ENCODE data around the gene LCN9. TPM values are rescaled to one million over a fixed set of nuclear protein-coding genes. Genes with fewer than 3 reads are reported as not detected.

Gene LCN9
- polyA plus RNA-seq, 1 donor (not counting 4 experiments of a cell fraction or from before 2014, with no cell fraction given), result not detected

GRCh38 chr9:135669616-135670285, 6.6 kb downstream of the LCN9 start:
- FAIRE-seq, result no peak

GRCh38 chr9:135670721-135671590, 7.8 kb downstream of the LCN9 start:
- FAIRE-seq (no peak), DNase-seq (ENCODE audit: low read depth, low spot score) (no peak)
- TF ChIP-seq EZH2 (IDR thresholded peaks at IDR 0.05; ENCODE audit: low read length) (no peak), CTCF (optimal IDR thresholded peaks at IDR 0.05 in 1 of 3, IDR thresholded peaks at IDR 0.05 in 1 of 3, conservative IDR thresholded peaks at IDR 0.05 in 1 of 3; ENCODE audit: extremely low read depth in 1 of 3, insufficient read depth in 2 of 3, low read length in 3 of 3) (no peak)
- no peaks in the 10 kb centered on the region for H3K9me3 ChIP-seq (ENCODE audit: control insufficient read depth, low read depth, low read length)
- no peak overlapping the region for H3K4me3 ChIP-seq (ENCODE audit: control insufficient read depth in 2 of 3, extremely low read depth in 1 of 3, insufficient read depth in 2 of 3, low read depth in 1 of 3, low read length in 3 of 3)
- dilution Hi-C loops (cut with MboI; ENCODE audit: extremely low pct_ligation_motif_present, low sequenced_read_pairs), result no loop called here
- H2AFZ ChIP-seq (ENCODE audit: control insufficient read depth, low read length), result no peak overlapping the region
- no peak overlapping the region for H3K27ac ChIP-seq (ENCODE audit: control insufficient read depth, insufficient read depth, low read length)
- no peaks in the 10 kb centered on the region for H3K4me1 ChIP-seq (ENCODE audit: control insufficient read depth, extremely low read depth, insufficient read depth, low read length)
- no peak overlapping the region for H3K4me2 ChIP-seq (ENCODE audit: control insufficient read depth, extremely low read depth, insufficient read depth, low read depth, low read length)
- no peaks in the 10 kb centered on the region for H3K9me1 ChIP-seq (ENCODE audit: control insufficient read depth, extremely low read depth, insufficient read depth, low read length)
- H3K27me3 ChIP-seq (ENCODE audit: control insufficient read depth, extremely low read depth, insufficient read depth, low read length), result no peaks in the 10 kb centered on the region
- no peak overlapping the region for H3K9ac ChIP-seq (ENCODE audit: control insufficient read depth, extremely low read depth, insufficient read depth, low read length)
- no peaks in the 10 kb centered on the region for H4K20me1 ChIP-seq (ENCODE audit: control insufficient read depth, extremely low read depth, insufficient read depth, low read length)
- no peaks in the 10 kb centered on the region for H3K79me2 ChIP-seq (ENCODE audit: control insufficient read depth, insufficient read depth, low read length)
- no peaks in the 10 kb centered on the region for H3K36me3 ChIP-seq (ENCODE audit: control insufficient read depth in 2 of 2, extremely low read depth in 1 of 2, insufficient read depth in 2 of 2, low read length in 2 of 2)

More at GRCh38 chr9:135669616-135670285, 6.6 kb downstream of the LCN9 start:
- dilution Hi-C loops (cut with MboI; ENCODE audit: extremely low pct_ligation_motif_present, low sequenced_read_pairs), result no loop called here
- no peak for TF ChIP-seq EZH2 (IDR thresholded peaks at IDR 0.05; ENCODE audit: low read length)
- TF ChIP-seq CTCF (optimal IDR thresholded peaks at IDR 0.05 in 1 of 3, IDR thresholded peaks at IDR 0.05 in 1 of 3, conservative IDR thresholded peaks at IDR 0.05 in 1 of 3; ENCODE audit: extremely low read depth in 1 of 3, insufficient read depth in 2 of 3, low read length in 3 of 3), result no peak
- H3K36me3 ChIP-seq (ENCODE audit: control insufficient read depth in 2 of 2, extremely low read depth in 1 of 2, insufficient read depth in 2 of 2, low read length in 2 of 2), result no peaks in the 10 kb centered on the region
- no peak overlapping the region for H3K4me2 ChIP-seq (ENCODE audit: control insufficient read depth, extremely low read depth, insufficient read depth, low read depth, low read length)
- no peak overlapping the region for H2AFZ ChIP-seq (ENCODE audit: control insufficient read depth, low read length)
- H3K9ac ChIP-seq (ENCODE audit: control insufficient read depth, extremely low read depth, insufficient read depth, low read length), result no peak overlapping the region
- no peaks in the 10 kb centered on the region for H4K20me1 ChIP-seq (ENCODE audit: control insufficient read depth, extremely low read depth, insufficient read depth, low read length)
- H3K4me1 ChIP-seq (ENCODE audit: control insufficient read depth, extremely low read depth, insufficient read depth, low read length), result no peaks in the 10 kb centered on the region
- H3K9me1 ChIP-seq (ENCODE audit: control insufficient read depth, extremely low read depth, insufficient read depth, low read length), result no peaks in the 10 kb centered on the region
- no peaks in the 10 kb centered on the region for H3K79me2 ChIP-seq (ENCODE audit: control insufficient read depth, insufficient read depth, low read length)
- no peak overlapping the region for H3K4me3 ChIP-seq (ENCODE audit: control insufficient read depth in 2 of 3, extremely low read depth in 1 of 3, insufficient read depth in 2 of 3, low read depth in 1 of 3, low read length in 3 of 3)
- H3K27me3 ChIP-seq (ENCODE audit: control insufficient read depth, extremely low read depth, insufficient read depth, low read length), result no peaks in the 10 kb centered on the region
- DNase-seq (ENCODE audit: low read depth, low spot score), result no peak
- H3K9me3 ChIP-seq (ENCODE audit: control insufficient read depth, low read depth, low read length), result no peaks in the 10 kb centered on the region
- no peak overlapping the region for H3K27ac ChIP-seq (ENCODE audit: control insufficient read depth, insufficient read depth, low read length)
